Left ventricle myocardium superior (tissue), 1 donor: ENCODE results near the gene FBRSL1. TPM values are rescaled to one million over a fixed set of nuclear protein-coding genes. Genes with fewer than 3 reads are reported as not detected.
A peak's percentile ranks its signal among the peaks of the same experiment; 100 is the strongest.

Experiments used
- ATAC-seq: fragments of 200-7000 bp; cut with Tn5 transposase; one replicate; pipeline ENCODE4 v1.9.1; 2020; ENCODE audit warnings: mild to moderate bottlenecking, moderate library complexity
- DNase-seq: peaks from one replicate; pipeline ENCODE4 v3.0.0-alpha.2; 2020
- intact Hi-C: fragments of 100-400 bp; cut with micrococcal nuclease; formaldehyde crosslinking; loops from one replicate; pipeline ENCODE4 v1.11.0; 2022
- total RNA-seq: library from RNA; stranded (reverse); fragmentation: NEBNext Ultra II Directional; extraction: Animal tissue kit (Norgen Biotek cat#: 25700); gene quantifications from one replicate; pipeline ENCODE4 v1.2.1, GENCODE V29; 2021
- donor health status: DM: no; HTN: yes; CAD: no; lungs with severe emphysema.

FBRSL1 gene
- total RNA-seq, 1 donor from 2014 or later: 68.0 TPM

- intact Hi-C loops: no loop called here
- DNase-seq: no peak
Observed at GRCh38 chr12:132545164-132545953, 55.4 kb downstream of the FBRSL1 start.

GRCh38 chr12:132545955-132546354 is 56.0 kb downstream of the FBRSL1 start:
- ATAC-seq (no peak), DNase-seq (no peak)
- intact Hi-C loops: no loop called here

More at GRCh38 chr12:132545164-132545953, 55.4 kb downstream of the FBRSL1 start:
- ATAC-seq: no peak

- intact Hi-C loops: no loop called here
- DNase-seq (no peak), ATAC-seq (no peak)
Observed at GRCh38 chr12:132546647-132547046, 56.7 kb downstream of the FBRSL1 start.

- ATAC-seq (no peak), DNase-seq (no peak)
- intact Hi-C loops: no loop called here
Observed at GRCh38 chr12:132547205-132547740, 57.3 kb downstream of the FBRSL1 start.

GRCh38 chr12:132548430-132549058 is 58.6 kb downstream of the FBRSL1 start:
- ATAC-seq (no peak), DNase-seq (no peak)
- intact Hi-C loops: no loop called here

- no peak for DNase-seq
- intact Hi-C loops: no loop called here
- no peak for ATAC-seq
Observed at GRCh38 chr12:132549059-132549458, 59.1 kb downstream of the FBRSL1 start.

GRCh38 chr12:132550014-132550802 is 60.3 kb downstream of the FBRSL1 start:
- intact Hi-C loops: no loop called here
- ATAC-seq (peak; percentile 39), DNase-seq (no peak)

- peak; percentile 6 for ATAC-seq
- intact Hi-C loops: no loop called here
- DNase-seq: no peak
Observed at GRCh38 chr12:132550830-132551640, 61.1 kb downstream of the FBRSL1 start.

- ATAC-seq (peak; percentile 15), DNase-seq (no peak)
- intact Hi-C loops: no loop called here
Observed at GRCh38 chr12:132551641-132552031, 61.7 kb downstream of the FBRSL1 start.

GRCh38 chr12:132554845-132555630 is 65.1 kb downstream of the FBRSL1 start:
- intact Hi-C loops: no loop called here
- no peak for DNase-seq

GRCh38 chr12:132555686-132556085 is 65.7 kb downstream of the FBRSL1 start:
- ATAC-seq: no peak
- intact Hi-C loops: no loop called here
- no peak for DNase-seq

More at GRCh38 chr12:132554845-132555630, 65.1 kb downstream of the FBRSL1 start:
- ATAC-seq: no peak

- intact Hi-C loops: no loop called here
- DNase-seq (no peak), ATAC-seq (no peak)
Observed at GRCh38 chr12:132556216-132556615, 66.3 kb downstream of the FBRSL1 start.

- no peak for ATAC-seq
- no peak for DNase-seq
- intact Hi-C loops: no loop called here
Observed at GRCh38 chr12:132556801-132557200, 66.8 kb downstream of the FBRSL1 start.

GRCh38 chr12:132557291-132558015 is 67.5 kb downstream of the FBRSL1 start:
- DNase-seq (no peak), ATAC-seq (no peak)
- intact Hi-C loops: no loop called here

- ATAC-seq: no peak
- no peak for DNase-seq
- intact Hi-C loops: no loop called here
Observed at GRCh38 chr12:132558042-132558856, 68.3 kb downstream of the FBRSL1 start.

GRCh38 chr12:132558861-132559623 is 69.1 kb downstream of the FBRSL1 start:
- intact Hi-C loops: no loop called here
- ATAC-seq: no peak
- no peak for DNase-seq
